Measurements from ENCODE around the gene KRT79. TPM values are rescaled to one million over a fixed set of nuclear protein-coding genes. Genes with fewer than 3 reads are reported as not detected.

The KRT79 gene
- total RNA-seq, 1 donor from 2014 or later, result 1.7 TPM

DNA sequence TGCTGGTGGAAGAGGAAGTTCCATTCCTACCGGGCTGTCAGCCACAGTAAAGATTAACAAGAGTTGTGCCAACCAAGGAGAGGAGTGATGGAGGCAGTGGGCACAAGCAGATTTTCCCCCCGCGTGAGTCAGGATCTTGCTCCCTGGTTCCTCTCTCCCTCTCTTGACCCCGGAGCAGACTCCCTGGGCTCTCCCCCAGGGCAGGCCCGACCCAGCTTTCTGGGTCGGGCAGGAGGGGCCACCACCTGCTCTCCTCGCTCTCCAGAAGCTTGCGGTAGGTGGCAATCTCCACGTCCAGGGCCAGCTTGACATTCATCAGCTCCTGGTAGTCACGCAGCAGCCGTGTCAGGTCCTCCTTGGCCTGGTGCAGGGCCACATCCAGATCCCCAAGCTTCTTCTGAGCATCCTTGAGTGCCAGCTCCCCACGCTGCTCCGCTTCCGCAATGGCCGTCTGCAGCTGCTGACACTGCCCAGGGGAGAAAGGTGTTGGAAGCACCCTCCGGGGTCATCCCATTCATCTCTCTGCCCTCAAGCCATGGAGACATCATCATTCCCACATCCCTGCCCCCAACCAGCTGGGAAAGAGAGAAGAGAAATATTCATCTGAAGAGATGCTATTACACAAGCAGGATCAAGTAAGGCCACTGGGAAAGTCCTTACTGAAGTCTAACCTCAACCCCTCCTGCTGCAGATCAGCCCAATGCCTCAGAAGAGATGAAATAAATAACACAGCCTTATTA is 11.2 kb downstream of the KRT79 start:
- H3K4me3 ChIP-seq, result no peak overlapping the region
- H3K36me3 ChIP-seq, result no peaks in the 10 kb centered on the region
- no peaks in the 10 kb centered on the region for H3K4me1 ChIP-seq
- no peak overlapping the region for H3K27ac ChIP-seq
- DNase-seq (ENCODE audit: extremely low spot score in 2 of 2), result no peak
- intact Hi-C loops (cut with DNase I), result no loop called here
- no peaks in the 10 kb centered on the region for H3K9me3 ChIP-seq
- no peaks in the 10 kb centered on the region for H3K27me3 ChIP-seq
- TF ChIP-seq POLR2AphosphoS5 (IDR thresholded peaks at IDR 0.05; ENCODE audit: insufficient read depth in 1 of 2, low read depth in 1 of 2), result no peak
- TF ChIP-seq, protein P1, sequence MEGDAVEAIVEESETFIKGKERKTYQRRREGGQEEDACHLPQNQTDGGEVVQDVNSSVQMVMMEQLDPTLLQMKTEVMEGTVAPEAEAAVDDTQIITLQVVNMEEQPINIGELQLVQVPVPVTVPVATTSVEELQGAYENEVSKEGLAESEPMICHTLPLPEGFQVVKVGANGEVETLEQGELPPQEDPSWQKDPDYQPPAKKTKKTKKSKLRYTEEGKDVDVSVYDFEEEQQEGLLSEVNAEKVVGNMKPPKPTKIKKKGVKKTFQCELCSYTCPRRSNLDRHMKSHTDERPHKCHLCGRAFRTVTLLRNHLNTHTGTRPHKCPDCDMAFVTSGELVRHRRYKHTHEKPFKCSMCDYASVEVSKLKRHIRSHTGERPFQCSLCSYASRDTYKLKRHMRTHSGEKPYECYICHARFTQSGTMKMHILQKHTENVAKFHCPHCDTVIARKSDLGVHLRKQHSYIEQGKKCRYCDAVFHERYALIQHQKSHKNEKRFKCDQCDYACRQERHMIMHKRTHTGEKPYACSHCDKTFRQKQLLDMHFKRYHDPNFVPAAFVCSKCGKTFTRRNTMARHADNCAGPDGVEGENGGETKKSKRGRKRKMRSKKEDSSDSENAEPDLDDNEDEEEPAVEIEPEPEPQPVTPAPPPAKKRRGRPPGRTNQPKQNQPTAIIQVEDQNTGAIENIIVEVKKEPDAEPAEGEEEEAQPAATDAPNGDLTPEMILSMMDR (IDR thresholded peaks at IDR 0.05), result no peak
- no peak for TF ChIP-seq POLR2A (IDR thresholded peaks at IDR 0.05)

DNA sequence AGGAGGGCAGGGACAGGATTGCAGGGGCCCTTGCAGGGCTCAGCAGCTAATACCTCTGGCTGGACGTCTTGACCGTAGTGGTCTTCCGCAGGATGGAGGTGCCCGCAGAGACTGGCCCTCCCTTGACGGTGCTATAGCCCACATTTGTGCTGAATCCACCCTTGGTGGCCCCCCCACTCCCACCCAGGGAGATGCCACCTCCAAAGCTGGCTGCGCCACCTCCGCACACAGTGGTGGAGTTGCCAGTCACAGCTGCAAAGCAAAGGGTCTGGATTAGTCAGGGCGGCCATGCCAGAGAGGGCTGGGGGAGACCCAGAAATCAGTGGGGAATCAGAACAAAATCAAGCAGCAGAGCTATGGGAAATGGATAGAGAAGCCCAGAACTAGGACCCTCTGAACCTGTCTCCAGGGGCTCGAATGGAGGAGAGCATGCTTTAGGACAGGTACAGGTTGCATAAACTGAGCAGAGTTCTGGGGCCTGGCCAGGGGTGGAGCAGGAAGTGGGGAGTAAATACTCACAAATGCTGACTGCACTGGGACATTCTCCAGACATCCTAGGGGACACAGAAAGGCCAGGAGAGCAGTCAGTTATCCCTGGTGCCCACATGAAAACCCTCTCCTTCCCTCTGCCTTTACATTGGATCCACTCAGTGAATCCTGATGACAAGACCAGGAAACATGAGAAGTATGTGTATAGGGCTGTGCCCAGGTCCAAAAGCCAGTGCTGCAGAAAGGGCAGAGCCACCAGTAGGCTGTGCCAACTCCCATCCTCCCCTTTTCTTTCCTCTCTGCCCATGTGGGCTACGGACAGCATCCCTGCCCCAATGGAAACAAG is 12.1 kb downstream of the KRT79 start:
- Histone ChIP-seq H3K36me3 (no peaks in the 10 kb centered on the region), H3K9me3 (no peaks in the 10 kb centered on the region), H3K27ac (no peak overlapping the region), H3K4me3 (no peak overlapping the region), H3K4me1 (no peaks in the 10 kb centered on the region), H3K27me3 (no peaks in the 10 kb centered on the region)
- intact Hi-C loops (cut with DNase I), result no loop called here
- DNase-seq (ENCODE audit: extremely low spot score in 2 of 2), result no peak
- TF ChIP-seq POLR2AphosphoS5 (IDR thresholded peaks at IDR 0.05; ENCODE audit: insufficient read depth in 1 of 2, low read depth in 1 of 2) (no peak), POLR2A (IDR thresholded peaks at IDR 0.05) (no peak)
- TF ChIP-seq, protein P1 (IDR thresholded peaks at IDR 0.05), result no peak

DNA sequence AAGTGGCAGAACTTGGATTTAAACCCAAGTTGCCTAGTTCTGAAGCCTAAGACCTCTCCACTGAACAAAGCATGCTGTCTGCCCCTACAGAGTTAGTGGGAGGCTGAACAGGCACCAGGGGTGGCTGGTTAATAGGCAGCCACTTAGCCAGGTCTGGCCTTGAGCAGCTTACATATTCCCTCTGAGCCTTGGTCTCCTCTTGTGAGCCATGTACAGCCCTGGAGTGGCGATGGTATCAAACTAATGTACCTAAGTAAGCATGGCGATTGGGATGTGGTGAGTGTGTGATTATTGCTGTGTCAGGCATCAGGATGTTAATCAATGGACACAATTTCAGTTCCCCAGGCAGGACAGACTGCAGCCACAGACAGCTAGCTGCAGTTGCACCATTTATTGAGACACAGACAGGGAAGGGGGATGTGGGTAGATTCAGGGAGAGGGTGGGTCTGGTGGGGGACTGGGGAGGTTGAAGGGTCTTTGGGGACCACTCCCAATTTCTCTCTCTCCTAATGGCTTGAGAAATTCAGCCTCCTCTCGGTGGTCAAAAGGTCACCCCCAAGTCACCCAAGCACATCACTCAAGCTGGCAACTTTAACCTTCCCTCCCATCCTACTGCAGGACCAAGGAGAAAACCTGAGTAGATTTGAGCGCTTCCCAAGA is 12.9 kb downstream of the KRT79 start:
- no peak for DNase-seq (ENCODE audit: extremely low spot score in 2 of 2)
- TF ChIP-seq, protein P1 (IDR thresholded peaks at IDR 0.05), result no peak
- TF ChIP-seq POLR2A (IDR thresholded peaks at IDR 0.05), result no peak
- no peak for TF ChIP-seq POLR2AphosphoS5 (IDR thresholded peaks at IDR 0.05; ENCODE audit: insufficient read depth in 1 of 2, low read depth in 1 of 2)
- intact Hi-C loops (cut with DNase I), result no loop called here
- H3K36me3 ChIP-seq, result no peaks in the 10 kb centered on the region
- H3K27ac ChIP-seq, result no peak overlapping the region
- no peaks in the 10 kb centered on the region for H3K9me3 ChIP-seq
- H3K4me3 ChIP-seq, result no peak overlapping the region
- H3K4me1 ChIP-seq, result no peaks in the 10 kb centered on the region
- no peaks in the 10 kb centered on the region for H3K27me3 ChIP-seq

DNA sequence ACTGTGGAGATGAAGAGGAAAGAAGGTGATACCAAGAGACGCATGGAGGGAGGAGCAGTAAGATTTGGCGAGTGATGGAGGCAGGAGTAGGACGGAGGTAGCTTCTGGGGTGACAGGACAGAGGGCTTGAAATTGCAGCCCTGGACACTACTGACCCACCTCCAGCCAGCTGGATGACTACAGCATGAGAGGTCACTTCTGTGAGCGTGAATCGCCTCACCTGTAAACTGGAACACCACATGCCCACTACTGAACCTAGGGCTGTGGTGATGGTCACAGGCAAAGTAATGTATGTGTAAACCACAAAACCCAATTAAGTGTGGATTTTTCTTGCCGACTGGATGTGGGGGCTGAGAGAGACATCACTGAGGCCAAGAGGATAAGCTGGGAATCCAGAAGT is 13.6 kb downstream of the KRT79 start:
- intact Hi-C loops (cut with DNase I), result no loop called here
- DNase-seq (ENCODE audit: extremely low spot score in 2 of 2), result no peak
- Histone ChIP-seq H3K27me3 (no peaks in the 10 kb centered on the region), H3K27ac (no peak overlapping the region), H3K4me1 (no peaks in the 10 kb centered on the region), H3K9me3 (no peaks in the 10 kb centered on the region), H3K36me3 (no peaks in the 10 kb centered on the region), H3K4me3 (no peak overlapping the region)
- no peak for TF ChIP-seq POLR2A (IDR thresholded peaks at IDR 0.05)
- TF ChIP-seq, protein P1 (IDR thresholded peaks at IDR 0.05), result no peak
- TF ChIP-seq POLR2AphosphoS5 (IDR thresholded peaks at IDR 0.05; ENCODE audit: insufficient read depth in 1 of 2, low read depth in 1 of 2), result no peak

All from vagina (tissue), 2 donors.